Loucy (cell line): ENCODE measurements around the gene RNF149.

Experiments used
- H2AFZ ChIP-seq: fragments of 200-600 bp; sonication (generic); 2 replicates; pipeline ENCODE4 v1.6.0; 2016; ENCODE audit warnings: antibody characterized with exemption, mild to moderate bottlenecking, low read length, moderate library complexity
- H3F3A ChIP-seq: fragments of 200-600 bp; 2 replicates; pipeline ENCODE4 v1.6.0; 2016; ENCODE audit warnings: antibody characterized with exemption, low read depth, mild to moderate bottlenecking
- H3K27me3 ChIP-seq: fragments of 200-600 bp; sonication (generic); 2 replicates; pipeline ENCODE4 v1.6.1; 2014; ENCODE audit warnings: low read length, mild to moderate bottlenecking; ENCODE audit not compliant: insufficient read depth, poor library complexity, severe bottlenecking
- H3K36me3 ChIP-seq: fragments of 200-600 bp; sonication (generic); 2 replicates; pipeline ENCODE4 v1.6.1; 2016; ENCODE audit warnings: low read length; ENCODE audit not compliant: insufficient read depth
- H3K4me1 ChIP-seq: fragments of 200-600 bp; sonication (generic); 2 replicates; pipeline ENCODE4 v1.5.1; 2014; ENCODE audit warnings: low read length, mild to moderate bottlenecking; ENCODE audit not compliant: insufficient read depth, poor library complexity, severe bottlenecking
- H3K4me2 ChIP-seq: fragments of 200-600 bp; sonication (generic); 2 replicates; pipeline ENCODE4 v1.6.0; 2014; ENCODE audit warnings: antibody characterized with exemption, low read length, low read depth, mild to moderate bottlenecking; ENCODE audit not compliant: poor library complexity, severe bottlenecking
- H3K4me3 ChIP-seq: fragments of 200-600 bp; sonication (generic); 2 replicates; pipeline ENCODE4 v1.5.1; 2014; ENCODE audit warnings: low read length, mild to moderate bottlenecking, mixed read lengths; ENCODE audit not compliant: poor library complexity, severe bottlenecking
- H3K79me2 ChIP-seq: fragments of 200-600 bp; sonication (generic); 2 replicates; pipeline ENCODE4 v1.6.1; 2014; ENCODE audit warnings: low read length; ENCODE audit not compliant: insufficient read depth
- H3K9ac ChIP-seq: fragments of 200-600 bp; sonication (generic); 2 replicates; pipeline ENCODE4 v1.6.0; 2014; ENCODE audit warnings: mild to moderate bottlenecking, low read depth, low read length, moderate library complexity; ENCODE audit not compliant: poor library complexity, severe bottlenecking
- H3K9me2 ChIP-seq: fragments of 200-600 bp; sonication (generic); replicated peaks from 2 replicates; pipeline ENCODE4 v1.6.1; 2016; ENCODE audit warnings: low read depth, low read length, mixed read lengths
- H3K9me3 ChIP-seq: fragments of 200-600 bp; sonication (generic); 2 replicates; pipeline ENCODE4 v1.6.1; 2014; ENCODE audit warnings: mild to moderate bottlenecking, antibody characterized with exemption, low read length, low read depth; ENCODE audit not compliant: insufficient read depth
- H4K20me1 ChIP-seq: fragments of 200-600 bp; sonication (generic); 2 replicates; pipeline ENCODE4 v1.6.0; 2014; ENCODE audit warnings: antibody characterized with exemption, low read length, mild to moderate bottlenecking; ENCODE audit not compliant: insufficient read depth, poor library complexity, severe bottlenecking
- EZH2phosphoT487 ChIP-seq: fragments of 200-600 bp; IDR thresholded peaks from 2 replicates; pipeline ENCODE4 v1.6.1; 2018; ENCODE audit warnings: antibody characterized with exemption, mild to moderate bottlenecking, moderate library complexity, borderline replicate concordance
- TF ChIP-seq, protein P1 (sequence below): fragments of 200-600 bp; sonication (generic); conservative IDR thresholded peaks from 2 replicates; pipeline ENCODE4 v1.5.1; 2014; ENCODE audit warnings: mild to moderate bottlenecking, antibody characterized with exemption, low read length

Gene RNF149

GRCh38 chr2:101331202-101331601 is 22.7 kb upstream of the RNF149 start:
- Histone ChIP-seq H3K4me1 (peaks cover 46% of the 10 kb centered on the region), H3K4me3 (no peak overlapping the region), H3K36me3 (no peaks in the 10 kb centered on the region), H3K4me2 (peak overlapping the region; percentile 86), H3K9me2 (no peaks in the 10 kb centered on the region), H2AFZ (peak overlapping the region; percentile 9; the same call in 1 of the 2 replicates), H3K79me2 (no peaks in the 10 kb centered on the region), H3K9ac (no peak overlapping the region), H3K9me3 (peaks cover 1% of the 10 kb centered on the region; the same call in 1 of the 2 replicates), H3K27me3 (no peaks in the 10 kb centered on the region), H4K20me1 (no peaks in the 10 kb centered on the region), H3F3A (peaks cover 26% of the 10 kb centered on the region)
- TF ChIP-seq, protein P1, sequence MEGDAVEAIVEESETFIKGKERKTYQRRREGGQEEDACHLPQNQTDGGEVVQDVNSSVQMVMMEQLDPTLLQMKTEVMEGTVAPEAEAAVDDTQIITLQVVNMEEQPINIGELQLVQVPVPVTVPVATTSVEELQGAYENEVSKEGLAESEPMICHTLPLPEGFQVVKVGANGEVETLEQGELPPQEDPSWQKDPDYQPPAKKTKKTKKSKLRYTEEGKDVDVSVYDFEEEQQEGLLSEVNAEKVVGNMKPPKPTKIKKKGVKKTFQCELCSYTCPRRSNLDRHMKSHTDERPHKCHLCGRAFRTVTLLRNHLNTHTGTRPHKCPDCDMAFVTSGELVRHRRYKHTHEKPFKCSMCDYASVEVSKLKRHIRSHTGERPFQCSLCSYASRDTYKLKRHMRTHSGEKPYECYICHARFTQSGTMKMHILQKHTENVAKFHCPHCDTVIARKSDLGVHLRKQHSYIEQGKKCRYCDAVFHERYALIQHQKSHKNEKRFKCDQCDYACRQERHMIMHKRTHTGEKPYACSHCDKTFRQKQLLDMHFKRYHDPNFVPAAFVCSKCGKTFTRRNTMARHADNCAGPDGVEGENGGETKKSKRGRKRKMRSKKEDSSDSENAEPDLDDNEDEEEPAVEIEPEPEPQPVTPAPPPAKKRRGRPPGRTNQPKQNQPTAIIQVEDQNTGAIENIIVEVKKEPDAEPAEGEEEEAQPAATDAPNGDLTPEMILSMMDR: no peak
- TF ChIP-seq EZH2phosphoT487: no peak

DNA sequence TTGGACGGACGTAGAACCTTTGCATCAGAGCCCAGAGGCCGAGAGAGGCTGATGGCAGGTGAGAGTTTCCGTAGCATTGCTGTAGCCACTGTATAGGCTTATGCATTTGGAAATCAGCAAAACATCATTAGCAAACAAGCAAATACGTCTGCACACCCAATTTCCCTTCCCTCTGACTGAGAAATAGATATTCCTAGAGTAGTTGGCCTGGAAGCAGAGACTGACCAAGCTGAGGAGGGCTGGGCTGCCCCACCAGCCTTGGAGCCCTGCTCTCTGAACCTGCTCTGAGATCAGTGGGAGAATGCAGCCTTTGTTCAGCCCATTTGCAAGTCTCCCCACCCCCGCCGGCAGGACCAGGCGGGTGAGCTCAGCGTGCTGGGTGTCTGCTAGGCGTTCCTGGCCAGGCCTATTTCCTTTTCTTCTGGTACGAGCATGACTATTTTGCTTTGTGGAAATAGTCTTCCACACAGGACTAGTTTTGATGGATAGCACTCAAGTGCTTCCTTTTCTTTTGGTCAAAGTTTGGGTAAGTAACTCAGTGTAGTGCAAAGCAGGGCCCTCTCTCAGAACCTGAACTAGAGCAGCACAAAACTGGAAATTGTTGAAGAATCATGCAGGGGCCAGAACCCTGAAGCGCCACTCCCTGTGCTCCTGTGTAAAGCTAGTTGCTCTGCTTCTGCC is 21.9 kb upstream of the RNF149 start:
- H3F3A ChIP-seq: peaks cover 26% of the 10 kb centered on the region
- TF ChIP-seq, protein P1: no peak
- TF ChIP-seq EZH2phosphoT487: no peak
- peak overlapping the region; percentile 86 for H3K4me2 ChIP-seq
- peak overlapping the region; percentile 9 for H2AFZ ChIP-seq
- H3K9me3 ChIP-seq: peaks cover 9% of the 10 kb centered on the region; the same call in 1 of the 2 replicates
- H3K36me3 ChIP-seq: no peaks in the 10 kb centered on the region
- no peaks in the 10 kb centered on the region for H3K27me3 ChIP-seq
- no peaks in the 10 kb centered on the region for H3K9me2 ChIP-seq
- H3K4me3 ChIP-seq: peak overlapping the region; percentile 63
- peak overlapping the region; percentile 55 for H3K9ac ChIP-seq
- peaks cover 46% of the 10 kb centered on the region for H3K4me1 ChIP-seq
- H4K20me1 ChIP-seq: no peaks in the 10 kb centered on the region
- H3K79me2 ChIP-seq: no peaks in the 10 kb centered on the region

DNA sequence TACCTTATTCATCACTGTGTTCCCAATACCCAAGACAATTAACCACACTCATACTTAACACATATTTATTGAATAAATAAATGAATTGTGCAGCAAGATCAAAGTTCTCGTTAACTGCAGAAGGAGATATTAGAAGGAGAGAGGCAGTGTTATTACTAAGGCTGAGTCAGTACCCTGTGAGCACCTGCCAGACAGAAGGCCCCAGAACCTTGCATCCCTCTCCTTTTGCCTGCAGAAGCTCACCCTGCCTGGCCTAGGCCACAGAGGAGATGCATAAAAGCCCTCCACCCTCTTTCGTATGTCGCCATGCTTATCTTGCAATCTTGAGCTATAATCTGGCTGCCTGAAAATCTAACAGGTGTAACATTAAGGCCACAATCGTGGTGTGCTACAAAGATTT is 20.5 kb upstream of the RNF149 start:
- Histone ChIP-seq H3K36me3 (no peaks in the 10 kb centered on the region), H3K9me3 (peaks cover 18% of the 10 kb centered on the region; the same call in 1 of the 2 replicates), H3K4me2 (peak overlapping the region; percentile 86), H3K4me1 (peaks cover 46% of the 10 kb centered on the region), H3K27me3 (no peaks in the 10 kb centered on the region), H2AFZ (no peak overlapping the region), H3F3A (peaks cover 26% of the 10 kb centered on the region), H3K9ac (peak overlapping the region; percentile 55), H3K79me2 (no peaks in the 10 kb centered on the region), H3K4me3 (peak overlapping the region; percentile 63), H4K20me1 (no peaks in the 10 kb centered on the region), H3K9me2 (no peaks in the 10 kb centered on the region)
- TF ChIP-seq, protein P1: no peak
- no peak for TF ChIP-seq EZH2phosphoT487
